Lower leg skin (tissue), 4 donors: ENCODE data around the gene FSD1. TPM values are rescaled to one million over a fixed set of nuclear protein-coding genes. Genes with fewer than 3 reads are reported as not detected.

Experiments
- DNase-seq, 2 donors: peaks; one replicate each; pipeline ENCODE4 v3.0.0-alpha.2; 2019; ENCODE audit warnings: low spot score in 2 of 2
- H3K4me3 ChIP-seq: fragments of 200-600 bp; sonication (generic); 2 replicates; pipeline ENCODE4 v1.5.1; 2017; ENCODE audit warnings: mild to moderate bottlenecking, low read depth; ENCODE audit not compliant: poor library complexity, severe bottlenecking
- POLR2A ChIP-seq, 2 donors: fragments of 450-650 bp; IDR thresholded peaks; one replicate each; pipeline ENCODE4 v1.6.1; 2016 to 2017; ENCODE audit warnings: antibody characterized with exemption in 2 of 2, mild to moderate bottlenecking in 1 of 2, moderate library complexity in 1 of 2
- WGBS, 2 donors: methylation state at CpG; one replicate each; pipeline ENCODE4 v1.1.5; 2018; 5-methylcytosine and 5-hydroxymethylcytosine counted together
- intact Hi-C: fragments of 100-400 bp; cut with DNase I; formaldehyde crosslinking; loops from one replicate; pipeline ENCODE4 v1.15.0; 2023; ENCODE audit warnings: low total_unique reads
- total RNA-seq, 4 donors: library from RNA; depleted of rRNA; stranded (reverse); fragments of >200 nt; gene quantifications; one replicate each; pipeline ENCODE4 v1.1.0, GENCODE V29; 2016
- TF ChIP-seq, protein P1 (sequence below), 3 donors: fragments of 450-650 bp; IDR thresholded peaks; one replicate each; pipeline ENCODE4 v1.5.1; 2016; ENCODE audit warnings: antibody characterized with exemption in 3 of 3, mild to moderate bottlenecking in 3 of 3, moderate library complexity in 2 of 3

Gene FSD1
- total RNA-seq, 4 donors from 2014 or later = 0.16 to 0.64 TPM; not detected in 2

DNA sequence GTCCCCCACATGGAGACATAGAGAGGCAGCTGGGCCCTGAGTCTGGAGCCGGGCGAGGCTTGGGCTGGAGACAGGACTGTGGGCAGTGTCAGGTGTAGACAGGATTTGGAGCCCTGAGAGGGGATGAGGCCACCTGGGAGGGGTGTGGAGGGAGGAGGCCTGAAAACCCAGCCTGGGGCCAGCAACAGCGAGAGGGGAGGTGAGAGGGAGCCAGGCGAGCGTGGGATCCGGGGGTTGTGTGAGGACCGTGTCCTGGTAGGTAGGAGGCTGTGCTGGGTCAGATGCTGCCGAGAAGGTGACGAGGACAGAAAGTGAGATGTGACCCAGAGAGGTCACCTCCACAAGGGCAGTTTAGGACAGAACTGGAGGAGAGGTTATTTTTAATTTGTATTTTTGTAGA, 46.3 kb downstream of the FSD1 start:
- no peak for DNase-seq
- TF ChIP-seq, protein P1, sequence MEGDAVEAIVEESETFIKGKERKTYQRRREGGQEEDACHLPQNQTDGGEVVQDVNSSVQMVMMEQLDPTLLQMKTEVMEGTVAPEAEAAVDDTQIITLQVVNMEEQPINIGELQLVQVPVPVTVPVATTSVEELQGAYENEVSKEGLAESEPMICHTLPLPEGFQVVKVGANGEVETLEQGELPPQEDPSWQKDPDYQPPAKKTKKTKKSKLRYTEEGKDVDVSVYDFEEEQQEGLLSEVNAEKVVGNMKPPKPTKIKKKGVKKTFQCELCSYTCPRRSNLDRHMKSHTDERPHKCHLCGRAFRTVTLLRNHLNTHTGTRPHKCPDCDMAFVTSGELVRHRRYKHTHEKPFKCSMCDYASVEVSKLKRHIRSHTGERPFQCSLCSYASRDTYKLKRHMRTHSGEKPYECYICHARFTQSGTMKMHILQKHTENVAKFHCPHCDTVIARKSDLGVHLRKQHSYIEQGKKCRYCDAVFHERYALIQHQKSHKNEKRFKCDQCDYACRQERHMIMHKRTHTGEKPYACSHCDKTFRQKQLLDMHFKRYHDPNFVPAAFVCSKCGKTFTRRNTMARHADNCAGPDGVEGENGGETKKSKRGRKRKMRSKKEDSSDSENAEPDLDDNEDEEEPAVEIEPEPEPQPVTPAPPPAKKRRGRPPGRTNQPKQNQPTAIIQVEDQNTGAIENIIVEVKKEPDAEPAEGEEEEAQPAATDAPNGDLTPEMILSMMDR (IDR thresholded peaks at IDR 0.05) = no peak
- TF ChIP-seq POLR2A (IDR thresholded peaks at IDR 0.05) = no peak
- no peak overlapping the region for H3K4me3 ChIP-seq
- 92 to 96% methylated on average over 9 of the region's 9 CpGs for WGBS, 2 donors
- intact Hi-C loops = no loop called here

DNA sequence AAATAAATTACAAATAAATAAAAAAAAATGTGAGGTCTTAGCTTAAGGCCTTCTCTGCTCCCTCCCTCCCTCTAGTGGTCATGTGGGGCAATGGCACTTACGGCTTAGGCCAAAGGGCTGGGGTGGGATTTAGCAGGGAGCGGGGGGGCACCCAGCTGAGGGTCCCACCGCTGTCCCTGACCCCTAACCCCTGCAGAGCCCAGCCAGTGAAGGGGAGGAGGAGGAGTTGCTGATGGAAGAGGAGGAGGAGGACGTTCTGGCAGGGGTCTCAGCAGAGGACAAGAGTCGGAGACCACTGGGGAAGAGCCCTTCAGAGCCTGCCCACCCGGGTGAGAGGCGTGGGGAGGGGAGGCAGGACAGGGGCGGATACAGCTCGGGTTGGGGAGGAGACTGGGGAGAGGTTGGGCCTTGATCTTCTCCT, 48.3 kb downstream of the FSD1 start:
- WGBS, 2 donors = 37 to 52% methylated on average over 8 to 9 of the region's 9 CpGs
- peak in 1 of 2 donors; percentile 86 for DNase-seq
- TF ChIP-seq, protein P1 (IDR thresholded peaks at IDR 0.05) = no peak
- no peak for TF ChIP-seq POLR2A (IDR thresholded peaks at IDR 0.05)
- intact Hi-C loops = no loop called here
- no peak overlapping the region for H3K4me3 ChIP-seq

DNA sequence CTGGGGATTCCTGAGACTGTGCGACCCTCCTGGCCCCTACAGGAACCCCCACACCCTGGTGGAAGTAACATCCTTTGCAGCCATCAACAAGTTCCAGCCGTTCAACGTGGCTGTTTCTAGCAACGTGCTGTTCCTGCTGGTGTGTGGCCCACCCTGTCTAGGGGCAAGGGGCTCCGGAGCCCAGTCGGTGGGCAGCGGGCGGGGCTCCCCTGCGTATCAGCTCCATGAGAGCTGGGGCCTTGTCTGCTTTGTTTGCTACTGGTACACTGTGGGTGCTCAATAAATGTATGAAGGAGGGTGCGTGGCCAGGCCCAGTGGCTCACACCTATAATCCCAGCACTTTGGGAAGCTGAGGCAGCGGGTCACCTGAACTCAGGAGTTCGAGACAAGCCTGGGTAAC, 49.9 kb downstream of the FSD1 start:
- no peak for DNase-seq
- H3K4me3 ChIP-seq = no peak overlapping the region
- 77 to 91% methylated on average over 9 to 12 of the region's 12 CpGs for WGBS, 2 donors
- TF ChIP-seq POLR2A (IDR thresholded peaks at IDR 0.05) = no peak
- intact Hi-C loops = no loop called here

DNA sequence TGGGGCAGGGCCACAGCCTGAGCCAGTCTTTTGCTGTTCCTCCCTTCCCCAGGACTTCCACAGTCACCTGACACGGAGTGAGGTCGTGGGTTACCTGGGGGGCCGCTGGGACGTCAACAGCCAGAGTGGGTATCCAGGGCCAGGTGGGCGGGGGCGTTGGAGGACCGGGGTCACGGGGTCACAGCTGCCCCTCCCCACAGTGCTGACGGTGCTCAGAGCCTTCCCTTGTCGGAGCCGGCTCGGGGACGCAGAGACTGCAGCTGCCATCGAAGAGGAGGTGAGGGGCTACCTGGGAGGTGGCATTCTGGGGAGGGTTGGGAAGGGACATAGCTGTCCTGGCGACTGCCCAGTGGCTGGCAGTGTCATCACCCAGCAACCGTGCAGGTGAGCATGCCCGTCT, 50.5 kb downstream of the FSD1 start:
- WGBS, 2 donors = 80 to 86% methylated on average over 16 to 17 of the region's 17 CpGs
- intact Hi-C loops = no loop called here

DNA sequence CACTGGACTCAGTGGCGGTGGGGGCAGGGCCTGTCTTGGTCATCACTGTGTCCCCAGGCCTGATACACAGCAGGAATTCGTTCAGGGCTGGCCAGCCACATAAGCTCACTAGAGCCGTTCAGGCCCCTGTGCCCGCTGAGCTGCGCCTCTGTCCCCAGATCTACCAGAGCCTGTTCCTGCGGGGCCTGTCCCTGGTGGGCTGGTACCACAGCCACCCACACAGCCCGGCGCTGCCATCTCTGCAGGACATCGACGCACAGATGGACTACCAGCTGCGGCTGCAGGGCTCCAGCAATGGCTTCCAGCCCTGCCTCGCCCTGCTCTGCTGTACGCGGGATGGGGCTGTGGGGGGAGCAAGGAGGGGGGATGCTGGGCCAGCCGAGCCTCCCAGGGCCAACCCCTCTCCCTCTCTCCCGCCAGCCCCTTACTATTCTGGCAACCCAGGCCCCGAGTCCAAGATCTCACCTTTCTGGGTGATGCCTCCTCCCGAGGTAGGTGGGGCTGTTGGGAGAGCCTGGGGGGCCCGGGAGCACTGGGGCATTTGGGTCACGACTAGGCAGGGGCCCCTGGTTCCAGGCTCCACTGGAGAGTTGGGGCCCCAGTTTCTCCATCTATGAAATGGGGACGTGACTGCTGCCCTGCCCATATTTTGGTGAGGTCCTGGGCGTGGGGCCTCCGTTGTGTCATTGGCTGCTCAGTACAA, 52.8 kb downstream of the FSD1 start:
- peak in 1 of 2 donors; percentile 84 for DNase-seq
- TF ChIP-seq, protein P1 (IDR thresholded peaks at IDR 0.05) = no peak
- no peak for TF ChIP-seq POLR2A (IDR thresholded peaks at IDR 0.05)

More for the DNA sequence above, 50.5 kb downstream of the FSD1 start:
- TF ChIP-seq, protein P1 (IDR thresholded peaks at IDR 0.05) = no peak
- TF ChIP-seq POLR2A (IDR thresholded peaks at IDR 0.05) = no peak
- no peak overlapping the region for H3K4me3 ChIP-seq
- DNase-seq = peak in 1 of 2 donors; percentile 83

DNA sequence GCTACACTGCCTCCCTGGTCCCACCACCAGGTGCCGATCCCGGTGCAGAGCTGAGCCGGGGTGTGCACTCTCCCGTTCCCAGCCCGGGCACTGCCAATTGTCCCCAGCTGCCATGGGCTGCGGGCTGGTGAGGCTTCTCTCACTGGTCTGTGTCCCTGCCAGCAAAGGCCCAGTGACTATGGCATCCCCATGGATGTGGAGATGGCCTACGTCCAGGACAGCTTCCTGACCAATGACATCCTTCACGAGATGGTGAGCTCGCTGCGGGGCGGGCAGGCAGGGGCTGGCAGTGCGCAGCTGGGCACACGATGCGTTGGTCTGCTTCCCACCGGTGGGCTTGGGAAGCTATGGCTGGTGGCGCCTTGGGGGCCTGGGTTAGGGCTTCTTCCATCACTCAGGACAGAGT, 53.5 kb downstream of the FSD1 start:
- WGBS, 2 donors = 79 to 80% methylated on average over 14 to 15 of the region's 16 CpGs
- intact Hi-C loops = no loop called here
- TF ChIP-seq POLR2A (IDR thresholded peaks at IDR 0.05) = no peak
- TF ChIP-seq, protein P1 (IDR thresholded peaks at IDR 0.05) = no peak

More for the DNA sequence above, 52.8 kb downstream of the FSD1 start:
- no peak overlapping the region for H3K4me3 ChIP-seq
- intact Hi-C loops = no loop called here
- 80 to 83% methylated on average over 20 to 21 of the region's 23 CpGs for WGBS, 2 donors

More for the DNA sequence above, 53.5 kb downstream of the FSD1 start:
- no peak overlapping the region for H3K4me3 ChIP-seq
- peak in 1 of 2 donors; percentile 84 for DNase-seq
